D341Med (cell line): ENCODE data around the gene TUBA4B.
A peak's percentile ranks its signal among the peaks of the same experiment; 100 is the strongest.
"Not testable (repeated sequence)": the region's sequence is repeated elsewhere in the genome, so short reads cannot be mapped to it uniquely, and the experiment has no call there.

ENCODE experiments used
- DNase-seq: peaks from one replicate; pipeline ENCODE4 v3.0.0; 2012; ENCODE audit warnings: low spot score

TUBA4B gene

GRCh38 chr2:219248845-219249202, 4.2 kb upstream of the TUBA4B start:
- no peak for DNase-seq

- peak; percentile 54 for DNase-seq
Observed at GRCh38 chr2:219249203-219249980, 3.7 kb upstream of the TUBA4B start.

- no peak for DNase-seq
Observed at GRCh38 chr2:219250049-219250781, 2.8 kb upstream of the TUBA4B start.

GRCh38 chr2:219251656-219252055, 1.4 kb upstream of the TUBA4B start:
- no peak for DNase-seq

- no peak for DNase-seq
Observed at GRCh38 chr2:219252084-219252483, 959 bp upstream of the TUBA4B start.

- no peak for DNase-seq
Observed at GRCh38 chr2:219252570-219252899, 508 bp upstream of the TUBA4B start.

- peak; percentile 90 for DNase-seq
Observed at GRCh38 chr2:219253753-219254589, 928 bp downstream of the TUBA4B start, which contains the start of gene TUBA4A. Gene TUBA4A (minus strand): TSS chr2:219253918. CDS start chr2:219253858, 60 bp downstream.

- no peak for DNase-seq
Observed at GRCh38 chr2:219254590-219255201, 1.7 kb downstream of the TUBA4B start.

GRCh38 chr2:219258942-219259341, 5.9 kb downstream of the TUBA4B start:
- not testable (repeated sequence) for DNase-seq

- no peak for DNase-seq
Observed at GRCh38 chr2:219261024-219261855, 8.2 kb downstream of the TUBA4B start.

GRCh38 chr2:219266232-219266631, 13.2 kb downstream of the TUBA4B start:
- DNase-seq: no peak

- no peak for DNase-seq
Observed at GRCh38 chr2:219266886-219267285, 13.8 kb downstream of the TUBA4B start.

- no peak for DNase-seq
Observed at GRCh38 chr2:219268294-219268693, 15.3 kb downstream of the TUBA4B start.

- no peak for DNase-seq
Observed at GRCh38 chr2:219269362-219270054, 16.5 kb downstream of the TUBA4B start.

- DNase-seq: no peak
Observed at GRCh38 chr2:219270055-219270372, 17.0 kb downstream of the TUBA4B start.

GRCh38 chr2:219271021-219271420, 18.0 kb downstream of the TUBA4B start:
- no peak for DNase-seq

GRCh38 chr2:219272356-219272755, 19.3 kb downstream of the TUBA4B start:
- DNase-seq: no peak

GRCh38 chr2:219272995-219273394, 20.0 kb downstream of the TUBA4B start:
- no peak for DNase-seq

GRCh38 chr2:219273937-219274336, 20.9 kb downstream of the TUBA4B start:
- no peak for DNase-seq

- DNase-seq: no peak
Observed at GRCh38 chr2:219274361-219274921, 21.4 kb downstream of the TUBA4B start.
